ENCODE results near the gene TSGA10IP. TPM values are rescaled to one million over a fixed set of nuclear protein-coding genes. Genes with fewer than 3 reads are reported as not detected.

TSGA10IP gene
- total RNA-seq, 3 donors from 2014 or later: not detected

GRCh38 chr11:65965986-65966762 is 20.9 kb downstream of the TSGA10IP start:
- H3K4me1 Mint-ChIP-seq (ENCODE audit: low read depth): peaks cover 29% of the 10 kb centered on the region
- no peaks in the 10 kb centered on the region for H3K9me3 Mint-ChIP-seq
- DNase-seq: no peak
- no peak overlapping the region for H3K4me3 Mint-ChIP-seq
- no peaks in the 10 kb centered on the region for H3K27me3 Mint-ChIP-seq (ENCODE audit: low read depth)
- peaks cover 39% of the 10 kb centered on the region for H3K36me3 Mint-ChIP-seq (ENCODE audit: insufficient read depth)
- ATAC-seq: no peak

DNA sequence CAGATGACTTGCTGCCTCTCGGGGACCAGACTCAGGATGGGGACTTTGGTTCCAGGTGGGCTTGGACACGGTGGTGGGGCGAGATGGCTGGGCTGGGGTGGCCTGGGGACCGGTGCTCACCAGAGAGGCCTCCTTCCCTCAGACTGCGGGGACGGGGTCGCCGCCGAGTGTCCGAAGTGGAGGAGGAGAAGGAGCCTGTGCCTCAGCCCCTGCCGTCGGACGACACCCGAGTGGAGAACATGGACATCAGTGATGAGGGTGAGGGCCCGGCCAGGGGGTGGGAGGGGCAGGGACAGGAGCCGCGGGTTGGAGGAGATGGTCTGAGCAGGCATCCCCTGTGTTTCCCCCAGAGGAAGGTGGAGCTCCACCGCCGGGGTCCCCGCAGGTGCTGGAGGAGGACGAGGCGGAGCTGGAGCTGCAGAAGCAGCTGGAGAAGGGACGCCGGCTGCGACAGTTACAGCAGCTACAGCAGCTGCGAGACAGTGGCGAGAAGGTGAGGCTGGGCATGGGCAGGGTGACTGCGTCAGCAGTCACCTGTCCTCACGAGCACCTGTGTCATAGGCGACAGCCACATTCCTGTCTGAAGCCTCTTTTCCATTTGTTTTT is 22.2 kb downstream of the TSGA10IP start:
- DNase-seq: no peak
- Mint-ChIP-seq H3K36me3 (ENCODE audit: insufficient read depth) (peaks cover 45% of the 10 kb centered on the region), H3K9me3 (no peaks in the 10 kb centered on the region), H3K4me1 (ENCODE audit: low read depth) (peaks cover 23% of the 10 kb centered on the region), H3K4me3 (no peak overlapping the region), H3K27me3 (ENCODE audit: low read depth) (no peaks in the 10 kb centered on the region)
- no peak for ATAC-seq

DNA sequence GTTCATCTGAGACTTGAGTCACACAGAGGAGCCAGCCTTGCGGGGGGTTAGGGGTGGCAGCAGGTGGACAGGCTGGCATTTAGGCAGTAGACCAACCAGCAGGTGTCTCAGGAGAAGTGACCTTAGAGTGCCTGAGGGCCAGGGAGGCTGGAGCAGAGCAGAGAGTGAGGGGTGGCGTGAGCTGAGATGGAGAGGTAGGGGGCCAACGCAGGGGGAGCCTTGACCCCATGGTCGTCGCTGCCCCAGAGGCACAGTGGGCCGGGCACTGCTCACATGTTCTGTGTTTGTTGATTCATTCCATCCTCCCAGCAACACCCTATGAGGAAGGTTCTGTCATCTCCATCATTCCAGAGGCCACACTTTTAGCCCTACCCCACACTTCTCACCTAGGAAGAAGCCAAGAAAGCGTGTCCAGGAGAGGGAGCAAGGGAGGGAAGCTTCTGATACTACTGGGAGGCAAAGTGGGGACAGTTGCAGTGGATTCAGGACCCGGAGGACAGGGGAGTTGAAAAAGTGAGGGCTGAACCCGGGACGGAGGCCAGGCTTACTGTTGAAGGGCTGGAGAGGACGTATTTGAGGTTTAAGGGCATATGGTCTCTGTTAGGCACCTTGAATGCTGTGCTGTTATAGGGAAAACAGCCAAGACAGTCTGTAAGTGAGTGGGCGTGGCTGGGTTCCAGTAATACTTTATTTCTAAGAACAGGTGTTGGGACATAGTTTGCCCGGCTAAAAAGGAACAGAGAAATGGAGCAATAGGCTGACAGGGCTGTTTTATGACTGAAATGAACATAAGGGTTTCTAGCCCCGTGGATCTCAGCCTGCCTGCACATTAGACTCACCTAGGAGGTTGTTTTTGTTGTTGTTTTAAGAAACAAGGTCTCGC is 23.6 kb downstream of the TSGA10IP start:
- DNase-seq (no peak), ATAC-seq (no peak)
- H3K4me1 Mint-ChIP-seq (ENCODE audit: low read depth): peaks cover 10% of the 10 kb centered on the region
- H3K4me3 Mint-ChIP-seq: no peak overlapping the region
- H3K27me3 Mint-ChIP-seq (ENCODE audit: low read depth): no peaks in the 10 kb centered on the region
- peaks cover 42% of the 10 kb centered on the region for H3K36me3 Mint-ChIP-seq (ENCODE audit: insufficient read depth)
- H3K9me3 Mint-ChIP-seq: no peaks in the 10 kb centered on the region

GRCh38 chr11:65972116-65972515 is 26.8 kb downstream of the TSGA10IP start:
- peaks cover 35% of the 10 kb centered on the region for H3K36me3 Mint-ChIP-seq (ENCODE audit: insufficient read depth)
- H3K4me1 Mint-ChIP-seq (ENCODE audit: low read depth): peaks cover 2% of the 10 kb centered on the region
- no peak overlapping the region for H3K4me3 Mint-ChIP-seq
- H3K27me3 Mint-ChIP-seq (ENCODE audit: low read depth): no peaks in the 10 kb centered on the region
- DNase-seq (no peak), ATAC-seq (no peak)
- H3K9me3 Mint-ChIP-seq: no peaks in the 10 kb centered on the region

- H3K27me3 Mint-ChIP-seq (ENCODE audit: low read depth): no peaks in the 10 kb centered on the region
- ATAC-seq: no peak
- no peak for DNase-seq
- no peak overlapping the region for H3K4me3 Mint-ChIP-seq
- no peaks in the 10 kb centered on the region for H3K9me3 Mint-ChIP-seq
- H3K36me3 Mint-ChIP-seq (ENCODE audit: insufficient read depth): peaks cover 38% of the 10 kb centered on the region
- H3K4me1 Mint-ChIP-seq (ENCODE audit: low read depth): no peaks in the 10 kb centered on the region
Measured at GRCh38 chr11:65973439-65974110, 28.3 kb downstream of the TSGA10IP start.

DNA sequence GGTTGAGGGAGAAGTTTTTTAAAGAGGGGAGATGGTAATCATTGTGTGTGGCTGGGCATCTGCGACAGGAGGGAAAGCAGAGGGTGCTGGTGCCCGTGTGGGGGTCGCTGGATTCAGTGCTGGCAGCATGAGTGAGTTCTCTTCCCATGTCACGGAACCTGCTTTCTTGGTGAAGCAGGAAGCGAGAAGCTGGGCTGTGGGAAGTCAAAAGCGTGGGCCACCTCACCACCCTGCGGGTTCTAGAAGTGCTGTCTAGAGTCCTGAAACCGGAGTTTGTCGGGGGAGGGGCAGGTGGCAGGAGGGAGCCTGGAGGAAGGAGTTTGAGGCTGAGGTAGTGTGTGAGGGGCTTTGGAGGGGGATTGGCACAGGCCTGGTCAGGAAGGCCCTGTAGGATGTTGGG is 30.5 kb downstream of the TSGA10IP start:
- Mint-ChIP-seq H3K27me3 (ENCODE audit: low read depth) (no peaks in the 10 kb centered on the region), H3K36me3 (ENCODE audit: insufficient read depth) (peaks cover 38% of the 10 kb centered on the region), H3K9me3 (no peaks in the 10 kb centered on the region), H3K4me3 (no peak overlapping the region), H3K4me1 (ENCODE audit: low read depth) (no peaks in the 10 kb centered on the region)
- DNase-seq (no peak), ATAC-seq (no peak)

GRCh38 chr11:65976216-65977176 is 31.2 kb downstream of the TSGA10IP start:
- Mint-ChIP-seq H3K27me3 (ENCODE audit: low read depth) (no peaks in the 10 kb centered on the region), H3K4me3 (no peak overlapping the region), H3K4me1 (ENCODE audit: low read depth) (no peaks in the 10 kb centered on the region), H3K9me3 (no peaks in the 10 kb centered on the region), H3K36me3 (ENCODE audit: insufficient read depth) (peaks cover 38% of the 10 kb centered on the region)
- DNase-seq: no peak
- ATAC-seq: no peak

- H3K4me1 Mint-ChIP-seq (ENCODE audit: low read depth): no peaks in the 10 kb centered on the region
- no peak for DNase-seq
- no peak for ATAC-seq
- no peaks in the 10 kb centered on the region for H3K9me3 Mint-ChIP-seq
- H3K27me3 Mint-ChIP-seq (ENCODE audit: low read depth): no peaks in the 10 kb centered on the region
- no peak overlapping the region for H3K4me3 Mint-ChIP-seq
- peaks cover 31% of the 10 kb centered on the region for H3K36me3 Mint-ChIP-seq (ENCODE audit: insufficient read depth)
Measured at GRCh38 chr11:65977621-65978390, 32.5 kb downstream of the TSGA10IP start.

DNA sequence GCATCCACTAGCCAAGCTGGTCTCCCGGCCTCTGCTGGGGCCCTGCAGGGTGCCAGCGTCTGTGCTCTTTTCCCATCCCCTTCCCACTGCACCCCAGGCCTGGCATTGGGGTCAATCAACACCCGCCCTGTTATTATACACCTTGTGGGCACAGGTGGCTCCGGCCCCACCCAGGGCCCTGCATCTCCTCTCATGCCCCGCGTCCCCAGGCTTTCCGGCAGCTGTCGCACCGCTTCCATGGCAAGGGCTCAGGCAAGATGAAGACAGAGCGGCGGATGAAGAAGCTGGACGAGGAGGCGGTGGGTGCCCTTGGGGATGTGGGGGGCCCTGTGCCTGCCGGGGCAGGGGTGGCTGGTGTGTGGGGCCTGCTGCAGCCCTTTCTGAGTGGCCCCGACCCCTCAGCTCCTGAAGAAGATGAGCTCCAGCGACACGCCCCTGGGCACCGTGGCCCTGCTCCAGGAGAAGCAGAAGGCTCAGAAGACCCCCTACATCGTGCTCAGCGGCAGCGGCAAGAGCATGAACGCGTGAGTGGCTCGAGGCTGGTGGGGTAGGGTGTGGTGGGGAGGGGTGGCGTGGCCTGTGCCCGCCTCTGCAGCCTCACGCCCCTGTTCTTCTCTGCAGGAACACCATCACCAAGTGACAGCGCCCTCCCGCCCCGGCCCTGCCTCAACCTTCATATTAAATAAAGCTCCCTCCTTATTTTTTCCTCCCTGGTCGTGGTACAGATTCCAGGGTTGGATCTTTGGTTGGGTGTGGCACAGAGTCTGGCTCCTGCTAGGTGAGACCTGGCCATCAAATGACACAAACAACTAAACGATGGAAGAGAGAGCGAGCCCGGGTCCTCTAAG is 33.3 kb downstream of the TSGA10IP start:
- H3K36me3 Mint-ChIP-seq (ENCODE audit: insufficient read depth): peaks cover 27% of the 10 kb centered on the region
- no peaks in the 10 kb centered on the region for H3K4me1 Mint-ChIP-seq (ENCODE audit: low read depth)
- no peaks in the 10 kb centered on the region for H3K9me3 Mint-ChIP-seq
- DNase-seq (no peak), ATAC-seq (no peak)
- no peaks in the 10 kb centered on the region for H3K27me3 Mint-ChIP-seq (ENCODE audit: low read depth)
- H3K4me3 Mint-ChIP-seq: no peak overlapping the region

DNA sequence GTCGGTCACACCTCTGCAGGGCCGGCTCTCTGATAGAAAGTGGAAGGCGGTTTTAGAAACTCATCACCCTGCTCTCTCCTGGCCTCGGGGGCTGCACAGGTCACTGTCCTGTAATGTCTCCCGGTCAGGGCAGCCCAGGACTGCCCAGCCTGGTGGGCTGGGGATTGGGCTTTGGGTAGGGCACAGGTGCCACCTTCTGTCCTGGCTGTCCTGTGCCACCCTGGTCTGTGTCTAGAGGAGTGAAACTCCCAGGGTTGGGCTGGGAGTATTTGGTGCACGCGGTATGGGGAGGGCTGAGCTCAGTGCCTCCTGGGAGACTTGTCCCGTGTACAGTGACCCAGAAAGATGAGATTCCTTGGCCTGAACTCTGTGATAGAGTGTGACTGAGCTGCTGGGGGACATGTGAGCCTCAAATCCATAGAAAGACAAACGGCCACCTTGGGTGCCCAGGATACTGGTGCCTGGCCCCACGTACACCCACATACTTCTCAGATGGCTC is 34.0 kb downstream of the TSGA10IP start:
- Mint-ChIP-seq H3K4me3 (no peak overlapping the region), H3K36me3 (ENCODE audit: insufficient read depth) (peaks cover 25% of the 10 kb centered on the region), H3K9me3 (no peaks in the 10 kb centered on the region), H3K4me1 (ENCODE audit: low read depth) (no peaks in the 10 kb centered on the region), H3K27me3 (ENCODE audit: low read depth) (no peaks in the 10 kb centered on the region)
- no peak for DNase-seq
- no peak for ATAC-seq

DNA sequence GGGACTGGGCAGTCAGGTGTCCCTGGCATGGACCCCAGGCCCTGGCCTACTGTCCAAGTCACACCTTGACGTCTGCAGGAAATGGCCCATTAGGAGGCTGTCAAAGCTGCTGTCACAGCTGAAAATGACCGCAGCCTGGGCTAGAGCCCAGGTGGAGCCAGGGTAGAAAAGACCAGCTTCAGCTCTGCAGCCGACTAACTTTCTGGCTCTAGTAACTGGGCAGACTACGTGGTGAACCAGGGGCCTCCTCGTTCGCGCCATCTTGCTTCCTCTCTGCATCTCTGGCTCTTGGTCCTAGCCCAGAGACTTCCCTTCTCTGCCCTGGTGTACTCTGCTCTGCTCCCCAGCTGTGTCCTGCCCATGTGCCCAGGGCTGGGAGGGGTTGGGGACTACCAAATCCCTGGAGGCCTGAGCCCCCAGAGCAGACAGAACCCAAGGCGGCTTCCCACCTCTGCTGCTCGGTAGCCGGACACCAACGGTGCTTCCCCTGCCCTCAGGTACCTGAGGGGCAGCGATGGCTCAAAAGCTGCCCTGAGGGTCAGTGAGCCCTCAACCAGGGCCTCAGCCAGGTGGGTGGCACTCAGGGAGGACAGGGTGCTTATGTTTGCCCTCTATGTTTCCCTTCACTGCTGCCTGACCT is 35.9 kb downstream of the TSGA10IP start:
- no peak overlapping the region for H3K4me3 Mint-ChIP-seq
- DNase-seq (no peak), ATAC-seq (no peak)
- H3K27me3 Mint-ChIP-seq (ENCODE audit: low read depth): no peaks in the 10 kb centered on the region
- peaks cover 17% of the 10 kb centered on the region for H3K36me3 Mint-ChIP-seq (ENCODE audit: insufficient read depth)
- H3K4me1 Mint-ChIP-seq (ENCODE audit: low read depth): no peaks in the 10 kb centered on the region
- no peaks in the 10 kb centered on the region for H3K9me3 Mint-ChIP-seq

Data from activated T-cell treated with anti-CD3 and anti-CD28 coated beads, Interleukin-2, amount 50 U/mL, for 4 hours (primary cell).